ENCODE data around the gene TAGAP.

GRCh38 chr6:158996856-158997255 is 47.9 kb downstream of the TAGAP start:
- TF ChIP-seq ZBTB33 (IDR thresholded peaks at IDR 0.05) (no peak), REST (IDR thresholded peaks at IDR 0.05) (no peak), CTCF (IDR thresholded peaks at IDR 0.05; ENCODE audit: low read depth, low read length, missing input control) (no peak), SP1 (IDR thresholded peaks at IDR 0.05) (no peak), TAF1 (conservative IDR thresholded peaks at IDR 0.05) (no peak), RXRA (IDR thresholded peaks at IDR 0.05) (no peak), YY1 (IDR thresholded peaks at IDR 0.05) (no peak), ATF3 (IDR thresholded peaks at IDR 0.05) (no peak), FOXA2 (IDR thresholded peaks at IDR 0.05) (no peak), MAX (IDR thresholded peaks at IDR 0.05) (no peak), GABPA (IDR thresholded peaks at IDR 0.05 in 1 of 2, conservative IDR thresholded peaks at IDR 0.05 in 1 of 2) (no peak), EGR1 (IDR thresholded peaks at IDR 0.05; ENCODE audit: low read depth in 2 of 2) (no peak)
